Measurements from ENCODE around the gene IGF1R.
"Not testable (repeated sequence)": the region's sequence is repeated elsewhere in the genome, so short reads cannot be mapped to it uniquely, and the experiment has no call there.

The IGF1R gene

DNA sequence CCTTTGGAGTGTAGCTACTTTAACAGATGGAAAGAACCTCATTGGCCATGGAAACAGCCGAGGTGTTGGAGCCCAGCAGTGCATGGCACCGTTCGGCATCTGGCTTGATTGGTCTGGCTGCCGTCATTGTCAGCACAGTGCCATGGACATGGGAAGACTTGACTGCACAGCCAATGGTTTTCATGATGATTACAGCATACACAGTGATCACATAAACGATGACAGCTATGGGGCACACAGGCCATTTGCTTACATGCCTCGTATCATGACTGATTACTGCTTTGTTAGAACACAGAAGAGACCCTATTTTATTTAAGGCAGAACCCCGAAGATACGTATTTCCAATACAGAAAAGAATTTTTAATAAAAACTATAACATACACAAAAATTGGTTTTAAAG is 315.1 kb downstream of the IGF1R start:
- H3K27me3 ChIP-seq (ENCODE audit: control insufficient read depth, insufficient read depth, low read length), result no peaks in the 10 kb centered on the region
- peaks cover 39% of the 10 kb centered on the region for H3K36me3 ChIP-seq (ENCODE audit: insufficient read depth, low read length)
- no peak overlapping the region for H3K4me2 ChIP-seq (ENCODE audit: low read length)

GRCh38 chr15:98964466-98965133 is 316.3 kb downstream of the IGF1R start:
- Histone ChIP-seq H3K4me2 (ENCODE audit: low read length) (no peak overlapping the region), H3K4me1 (ENCODE audit: control insufficient read depth, insufficient read depth, low read length) (peaks cover 7% of the 10 kb centered on the region), H3K9ac (ENCODE audit: low read depth, low read length) (no peak overlapping the region), H3K9me3 (replicated peaks; ENCODE audit: low read length) (peaks cover 3% of the 10 kb centered on the region), H3K27me3 (ENCODE audit: control insufficient read depth, insufficient read depth, low read length) (no peaks in the 10 kb centered on the region), H3K36me3 (ENCODE audit: insufficient read depth, low read length) (peaks cover 34% of the 10 kb centered on the region), H3K4me3 (ENCODE audit: low read length) (no peak overlapping the region)

More for the DNA sequence above, 315.1 kb downstream of the IGF1R start:
- H3K4me1 ChIP-seq (ENCODE audit: control insufficient read depth, insufficient read depth, low read length), result peaks cover 7% of the 10 kb centered on the region
- H3K9ac ChIP-seq (ENCODE audit: low read depth, low read length), result no peak overlapping the region
- H3K4me3 ChIP-seq (ENCODE audit: low read length), result no peak overlapping the region
- peaks cover 3% of the 10 kb centered on the region for H3K9me3 ChIP-seq (replicated peaks; ENCODE audit: low read length)

DNA sequence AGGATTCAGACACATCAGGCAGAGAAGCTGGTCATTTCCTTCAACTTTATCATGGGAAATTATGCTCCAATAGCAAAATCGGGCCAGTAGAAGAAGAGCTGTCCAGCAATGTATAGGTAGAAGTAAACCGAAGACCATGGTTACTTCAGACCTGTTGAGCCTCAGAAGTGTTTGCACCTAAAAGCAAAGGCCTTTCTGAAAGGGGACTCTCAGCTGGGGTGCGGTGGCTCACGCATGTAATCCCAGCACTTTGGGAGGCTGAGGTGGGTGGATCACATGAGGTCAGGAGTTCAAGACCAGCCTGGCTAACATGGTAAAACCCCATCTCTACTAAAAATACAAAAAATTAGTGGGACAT is 316.8 kb downstream of the IGF1R start:
- H3K4me2 ChIP-seq (ENCODE audit: low read length); H3K4me3 ChIP-seq (ENCODE audit: low read length); H3K4me1 ChIP-seq (ENCODE audit: control insufficient read depth, insufficient read depth, low read length); H3K9ac ChIP-seq (ENCODE audit: low read depth, low read length); H3K27me3 ChIP-seq (ENCODE audit: control insufficient read depth, insufficient read depth, low read length); H3K9me3 ChIP-seq (replicated peaks; ENCODE audit: low read length): not testable (repeated sequence)
- peaks cover 29% of the 10 kb centered on the region for H3K36me3 ChIP-seq (ENCODE audit: insufficient read depth, low read length)

- Histone ChIP-seq H3K27me3 (ENCODE audit: control insufficient read depth, insufficient read depth, low read length) (no peaks in the 10 kb centered on the region), H3K9me3 (replicated peaks; ENCODE audit: low read length) (peaks cover 3% of the 10 kb centered on the region), H3K36me3 (ENCODE audit: insufficient read depth, low read length) (peaks cover 24% of the 10 kb centered on the region), H3K4me3 (ENCODE audit: low read length) (no peak overlapping the region), H3K4me2 (ENCODE audit: low read length) (no peak overlapping the region), H3K4me1 (ENCODE audit: control insufficient read depth, insufficient read depth, low read length) (peaks cover 7% of the 10 kb centered on the region), H3K9ac (ENCODE audit: low read depth, low read length) (no peak overlapping the region)
These were observed 317.3 kb downstream of the IGF1R start for GRCh38 chr15:98965597-98965996.

DNA sequence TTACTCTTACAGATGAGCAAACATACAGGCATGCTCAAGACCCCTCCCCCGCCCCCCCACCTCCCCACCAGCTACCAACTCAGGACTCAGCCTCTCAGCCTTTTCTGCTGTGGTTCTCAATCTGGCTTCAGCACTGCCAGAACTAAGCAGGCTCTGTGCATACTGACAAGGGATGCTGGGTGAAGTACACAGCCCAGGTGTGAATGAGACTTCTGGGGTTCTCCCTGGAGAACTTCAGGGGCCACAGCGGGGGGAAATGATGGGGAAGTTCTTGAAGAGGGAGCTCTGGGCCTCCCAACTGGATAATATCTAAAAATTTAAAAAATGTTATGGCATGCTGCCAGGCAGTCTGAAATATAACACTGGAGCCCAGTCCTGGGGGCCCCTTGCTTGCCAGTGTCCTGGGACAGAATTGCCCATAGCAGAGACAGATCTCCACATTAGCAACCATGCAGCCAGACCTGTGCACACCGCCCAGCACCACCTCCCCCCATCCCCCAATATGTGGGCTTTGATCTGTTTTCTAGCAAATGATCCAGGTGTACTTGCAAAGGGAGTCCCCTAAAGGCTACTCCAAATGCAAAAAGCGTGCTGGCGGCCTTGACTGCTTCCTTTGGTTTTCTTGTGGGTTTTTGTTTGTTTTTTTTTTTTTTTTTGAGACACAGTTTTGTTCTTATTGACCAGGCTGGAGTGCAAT is 317.9 kb downstream of the IGF1R start:
- peaks cover 7% of the 10 kb centered on the region for H3K4me1 ChIP-seq (ENCODE audit: control insufficient read depth, insufficient read depth, low read length)
- H3K4me2 ChIP-seq (ENCODE audit: low read length), result no peak overlapping the region
- H3K9ac ChIP-seq (ENCODE audit: low read depth, low read length), result no peak overlapping the region
- H3K36me3 ChIP-seq (ENCODE audit: insufficient read depth, low read length), result peaks cover 18% of the 10 kb centered on the region
- peaks cover 3% of the 10 kb centered on the region for H3K9me3 ChIP-seq (replicated peaks; ENCODE audit: low read length)
- no peaks in the 10 kb centered on the region for H3K27me3 ChIP-seq (ENCODE audit: control insufficient read depth, insufficient read depth, low read length)
- H3K4me3 ChIP-seq (ENCODE audit: low read length), result no peak overlapping the region

GRCh38 chr15:98967096-98967495 is 318.8 kb downstream of the IGF1R start:
- H3K27me3 ChIP-seq (ENCODE audit: control insufficient read depth, insufficient read depth, low read length), result no peaks in the 10 kb centered on the region
- H3K36me3 ChIP-seq (ENCODE audit: insufficient read depth, low read length), result peaks cover 9% of the 10 kb centered on the region
- no peak overlapping the region for H3K9ac ChIP-seq (ENCODE audit: low read depth, low read length)
- H3K9me3 ChIP-seq (replicated peaks; ENCODE audit: low read length), result peaks cover under 1% of the 10 kb centered on the region
- no peak overlapping the region for H3K4me3 ChIP-seq (ENCODE audit: low read length)
- no peak overlapping the region for H3K4me2 ChIP-seq (ENCODE audit: low read length)
- peaks cover 7% of the 10 kb centered on the region for H3K4me1 ChIP-seq (ENCODE audit: control insufficient read depth, insufficient read depth, low read length)

- no peak overlapping the region for H3K4me2 ChIP-seq (ENCODE audit: low read length)
- no peaks in the 10 kb centered on the region for H3K27me3 ChIP-seq (ENCODE audit: control insufficient read depth, insufficient read depth, low read length)
These were observed 319.6 kb downstream of the IGF1R start for GRCh38 chr15:98967916-98968315.

DNA sequence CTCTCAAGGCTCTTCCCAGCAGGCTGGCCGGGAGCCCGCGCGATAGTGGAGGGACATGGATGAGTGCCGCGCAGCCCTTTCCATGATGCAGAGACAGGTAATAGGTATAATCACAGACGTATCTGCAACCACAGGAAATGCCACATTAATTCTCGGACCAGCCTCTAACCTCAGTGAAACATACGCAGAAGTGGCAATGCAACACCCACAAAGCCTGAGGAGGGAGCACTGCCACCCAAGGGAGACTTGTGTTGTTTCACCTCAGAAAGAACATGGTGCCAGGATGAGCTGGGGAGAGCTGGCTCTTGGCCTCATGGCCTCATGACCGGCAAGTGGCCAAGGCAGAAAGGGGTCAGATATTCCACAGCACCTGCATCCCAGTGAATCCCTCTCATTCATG is 320.2 kb downstream of the IGF1R start:
- Histone ChIP-seq H3K9ac (ENCODE audit: low read depth, low read length) (no peak overlapping the region), H3K36me3 (ENCODE audit: insufficient read depth, low read length) (no peaks in the 10 kb centered on the region), H3K4me1 (ENCODE audit: control insufficient read depth, insufficient read depth, low read length) (peaks cover 7% of the 10 kb centered on the region), H3K4me2 (ENCODE audit: low read length) (no peak overlapping the region), H3K27me3 (ENCODE audit: control insufficient read depth, insufficient read depth, low read length) (no peaks in the 10 kb centered on the region), H3K4me3 (ENCODE audit: low read length) (no peak overlapping the region), H3K9me3 (replicated peaks; ENCODE audit: low read length) (no peaks in the 10 kb centered on the region)

More at GRCh38 chr15:98967916-98968315, 319.6 kb downstream of the IGF1R start:
- Histone ChIP-seq H3K36me3 (ENCODE audit: insufficient read depth, low read length) (peaks cover 1% of the 10 kb centered on the region), H3K4me1 (ENCODE audit: control insufficient read depth, insufficient read depth, low read length) (peaks cover 7% of the 10 kb centered on the region), H3K9ac (ENCODE audit: low read depth, low read length) (no peak overlapping the region), H3K4me3 (ENCODE audit: low read length) (no peak overlapping the region), H3K9me3 (replicated peaks; ENCODE audit: low read length) (no peaks in the 10 kb centered on the region)

GRCh38 chr15:98969126-98969735 is 320.9 kb downstream of the IGF1R start:
- H3K4me1 ChIP-seq (ENCODE audit: control insufficient read depth, insufficient read depth, low read length), result peaks cover 7% of the 10 kb centered on the region
- no peaks in the 10 kb centered on the region for H3K9me3 ChIP-seq (replicated peaks; ENCODE audit: low read length)
- H3K9ac ChIP-seq (ENCODE audit: low read depth, low read length), result no peak overlapping the region

GRCh38 chr15:98970799-98971198 is 322.5 kb downstream of the IGF1R start:
- Histone ChIP-seq H3K9me3 (replicated peaks; ENCODE audit: low read length) (no peaks in the 10 kb centered on the region), H3K4me1 (ENCODE audit: control insufficient read depth, insufficient read depth, low read length) (peaks cover 5% of the 10 kb centered on the region), H3K36me3 (ENCODE audit: insufficient read depth, low read length) (no peaks in the 10 kb centered on the region), H3K27me3 (ENCODE audit: control insufficient read depth, insufficient read depth, low read length) (no peaks in the 10 kb centered on the region), H3K9ac (ENCODE audit: low read depth, low read length) (no peak overlapping the region), H3K4me2 (ENCODE audit: low read length) (no peak overlapping the region), H3K4me3 (ENCODE audit: low read length) (no peak overlapping the region)

More at GRCh38 chr15:98969126-98969735, 320.9 kb downstream of the IGF1R start:
- Histone ChIP-seq H3K36me3 (ENCODE audit: insufficient read depth, low read length) (no peaks in the 10 kb centered on the region), H3K4me3 (ENCODE audit: low read length) (no peak overlapping the region), H3K27me3 (ENCODE audit: control insufficient read depth, insufficient read depth, low read length) (no peaks in the 10 kb centered on the region), H3K4me2 (ENCODE audit: low read length) (no peak overlapping the region)

- no peaks in the 10 kb centered on the region for H3K36me3 ChIP-seq (ENCODE audit: insufficient read depth, low read length)
- no peak overlapping the region for H3K9ac ChIP-seq (ENCODE audit: low read depth, low read length)
- no peaks in the 10 kb centered on the region for H3K27me3 ChIP-seq (ENCODE audit: control insufficient read depth, insufficient read depth, low read length)
- H3K9me3 ChIP-seq (replicated peaks; ENCODE audit: low read length), result no peaks in the 10 kb centered on the region
- no peak overlapping the region for H3K4me3 ChIP-seq (ENCODE audit: low read length)
- H3K4me1 ChIP-seq (ENCODE audit: control insufficient read depth, insufficient read depth, low read length), result no peaks in the 10 kb centered on the region
- H3K4me2 ChIP-seq (ENCODE audit: low read length), result no peak overlapping the region
These were observed 328.2 kb downstream of the IGF1R start for GRCh38 chr15:98976500-98976899.

Data from skeletal muscle satellite cell (primary cell).